Mammary epithelial cell (primary cell): ENCODE measurements around the gene LARGE1.

Experiments used
- CTCF ChIP-seq, 2 donors: IDR thresholded peaks in 1 of 2; conservative IDR thresholded peaks in 1 of 2; 2 replicates each; pipeline ENCODE4 v1.5.1; 2011 to 2012; ENCODE audit warnings: inconsistent platforms in 2 of 2, low read length in 2 of 2, mild to moderate bottlenecking in 2 of 2, control low read depth in 1 of 2, low read depth in 1 of 2; ENCODE audit not compliant: insufficient read depth in 1 of 2; ENCODE audit errors: extremely low read depth in 1 of 2
- EZH2 ChIP-seq: IDR thresholded peaks from 2 replicates; pipeline ENCODE4 v1.6.1; 2012; ENCODE audit warnings: low read length, inconsistent platforms, borderline replicate concordance

GRCh38 chr22:33925194-33925593 is 4.9 kb upstream of the LARGE1 start:
- TF ChIP-seq CTCF (conservative IDR thresholded peaks at IDR 0.05 in 1 of 2, IDR thresholded peaks at IDR 0.05 in 1 of 2; ENCODE audit: extremely low read depth in 1 of 2, insufficient read depth in 1 of 2, low read depth in 1 of 2, low read length in 2 of 2) (no peak), EZH2 (no peak)
